ENCODE data around the gene HMCN2.
"Not testable (repeated sequence)": the region's sequence is repeated elsewhere in the genome, so short reads cannot be mapped to it uniquely, and the experiment has no call there.

The HMCN2 gene

DNA sequence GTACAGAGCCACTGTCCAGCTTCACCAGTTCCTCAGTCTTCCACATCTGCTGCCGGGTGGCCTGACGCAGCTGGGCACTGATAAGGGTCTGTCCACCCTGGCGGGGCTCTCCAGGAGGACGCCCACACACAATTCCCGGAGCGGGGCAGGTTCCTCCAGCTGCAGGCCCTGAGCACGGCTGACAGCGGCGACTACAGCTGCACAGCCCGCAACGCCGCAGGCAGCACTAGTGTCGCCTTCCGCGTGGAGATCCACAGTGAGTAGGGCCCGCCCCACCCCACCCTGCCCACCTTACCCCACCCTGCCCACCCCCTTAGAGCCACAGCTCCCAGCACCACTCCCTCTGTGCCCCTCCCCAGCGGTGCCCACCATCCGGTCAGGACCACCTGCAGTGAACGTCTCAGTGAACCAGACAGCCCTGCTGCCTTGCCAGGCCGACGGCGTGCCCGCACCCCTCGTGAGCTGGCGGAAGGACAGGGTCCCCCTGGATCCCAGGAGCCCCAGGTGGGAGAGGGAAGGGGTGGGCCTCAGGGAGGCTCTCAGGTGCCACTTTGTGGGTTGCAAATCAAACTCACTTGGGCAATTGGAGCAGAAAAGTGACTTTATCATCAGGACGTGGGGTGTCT lies 130.4 kb downstream of the HMCN2 start:
- H3K4me3 Mint-ChIP-seq: no peak overlapping the region
- no peaks in the 10 kb centered on the region for H3K4me1 Mint-ChIP-seq (ENCODE audit: low read depth in 2 of 2)
- no peak for DNase-seq
- H3K27ac Mint-ChIP-seq: no peak overlapping the region
- ATAC-seq (replicated peaks): no peak
- H3K27me3 Mint-ChIP-seq: peaks cover 7 to 37% of the 10 kb centered on the region in 2 donors
- no peaks in the 10 kb centered on the region for H3K36me3 Mint-ChIP-seq (ENCODE audit: insufficient read depth)
- H3K9me3 Mint-ChIP-seq: no peaks in the 10 kb centered on the region

DNA sequence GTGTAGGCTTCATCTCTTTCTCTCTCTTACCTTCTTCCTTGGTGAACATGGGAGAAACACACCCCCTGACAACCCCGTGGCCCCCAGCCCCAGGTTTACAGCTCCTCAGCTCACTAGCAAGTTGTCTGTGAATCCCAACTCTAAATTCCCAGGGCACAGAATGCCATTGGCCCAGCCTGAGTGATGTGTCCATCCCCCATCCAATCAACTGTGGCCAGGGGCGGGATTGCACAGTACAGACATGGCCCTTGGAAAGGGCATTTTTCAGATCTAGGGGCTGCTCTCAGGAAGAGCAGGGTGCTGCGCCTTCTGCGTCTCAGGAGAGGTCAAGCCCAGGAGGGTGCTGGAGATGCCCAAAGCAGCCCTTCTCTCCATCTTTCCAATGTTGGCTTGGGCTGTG lies 131.0 kb downstream of the HMCN2 start:
- Mint-ChIP-seq H3K27ac (no peak overlapping the region), H3K4me3 (no peak overlapping the region), H3K27me3 (peaks cover 7 to 37% of the 10 kb centered on the region in 2 donors), H3K4me1 (ENCODE audit: low read depth in 2 of 2) (no peaks in the 10 kb centered on the region), H3K9me3 (no peaks in the 10 kb centered on the region), H3K36me3 (ENCODE audit: insufficient read depth) (no peaks in the 10 kb centered on the region)
- DNase-seq: no peak
- ATAC-seq (replicated peaks): no peak

DNA sequence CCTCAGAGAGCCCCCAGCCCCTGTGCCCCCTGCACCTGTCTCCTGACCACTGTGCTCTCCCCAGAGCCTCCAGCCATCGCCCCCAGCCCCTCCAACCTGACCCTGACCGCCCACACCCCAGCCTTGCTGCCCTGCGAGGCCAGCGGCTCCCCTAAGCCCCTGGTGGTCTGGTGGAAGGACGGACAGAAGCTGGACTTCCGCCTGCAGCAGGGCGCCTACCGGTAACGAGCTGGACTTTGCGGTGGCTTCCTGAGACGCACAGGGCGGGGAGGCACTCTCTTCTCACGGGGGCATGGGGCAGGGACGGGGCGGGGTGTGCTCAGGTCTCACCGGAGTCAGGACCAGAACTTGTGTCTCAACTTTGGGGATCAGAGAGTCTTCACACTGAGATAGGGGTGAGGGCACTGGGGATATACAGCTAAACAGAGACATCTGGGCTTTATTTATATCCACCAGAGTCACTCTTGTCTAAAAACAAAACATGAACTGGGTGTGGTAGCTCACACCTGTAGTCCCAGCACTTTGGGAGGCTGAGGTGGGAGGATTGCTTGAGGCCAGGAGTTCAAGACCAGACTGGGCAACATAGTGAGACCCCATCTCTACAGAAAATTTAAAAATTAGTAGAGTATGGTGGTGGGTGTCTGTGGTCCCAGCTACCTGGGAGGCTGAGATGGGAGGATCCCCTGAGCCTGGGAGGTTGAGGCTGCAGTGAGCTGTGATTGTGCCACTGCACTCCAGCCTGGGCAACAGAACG lies 133.1 kb downstream of the HMCN2 start:
- Mint-ChIP-seq H3K27ac (peak overlapping the region in 1 of 2 donors; percentile 35), H3K4me1 (ENCODE audit: low read depth in 2 of 2) (no peaks in the 10 kb centered on the region), H3K36me3 (ENCODE audit: insufficient read depth) (no peaks in the 10 kb centered on the region), H3K4me3 (no peak overlapping the region), H3K27me3 (peaks cover 14 to 36% of the 10 kb centered on the region in 2 donors), H3K9me3 (no peaks in the 10 kb centered on the region)
- no peak for DNase-seq
- no peak for ATAC-seq (replicated peaks)

DNA sequence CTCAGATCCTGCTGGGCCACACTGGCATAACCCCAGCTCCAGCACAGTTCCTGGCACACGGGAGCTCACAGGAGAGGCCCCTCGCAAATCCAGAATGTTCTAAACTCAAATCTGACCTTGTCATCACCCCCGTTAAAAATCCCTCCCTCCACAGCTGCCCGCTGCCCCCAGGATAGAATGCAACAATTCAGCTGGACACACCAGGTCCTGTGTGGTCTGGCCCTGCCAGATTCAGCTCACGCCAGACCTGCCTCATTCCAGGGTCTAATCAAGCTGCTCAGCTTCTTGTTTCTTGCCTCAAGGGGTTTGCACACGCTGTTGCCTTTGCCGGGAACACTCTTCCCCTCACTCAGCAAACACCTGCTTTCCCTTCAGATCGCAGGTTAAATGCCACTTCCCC lies 134.2 kb downstream of the HMCN2 start:
- Mint-ChIP-seq H3K27me3 (peaks cover 14 to 43% of the 10 kb centered on the region in 2 donors), H3K27ac (no peak overlapping the region), H3K4me3 (no peak overlapping the region), H3K4me1 (ENCODE audit: low read depth in 2 of 2) (no peaks in the 10 kb centered on the region), H3K36me3 (ENCODE audit: insufficient read depth) (no peaks in the 10 kb centered on the region), H3K9me3 (no peaks in the 10 kb centered on the region)
- DNase-seq (no peak), ATAC-seq (replicated peaks) (no peak)

DNA sequence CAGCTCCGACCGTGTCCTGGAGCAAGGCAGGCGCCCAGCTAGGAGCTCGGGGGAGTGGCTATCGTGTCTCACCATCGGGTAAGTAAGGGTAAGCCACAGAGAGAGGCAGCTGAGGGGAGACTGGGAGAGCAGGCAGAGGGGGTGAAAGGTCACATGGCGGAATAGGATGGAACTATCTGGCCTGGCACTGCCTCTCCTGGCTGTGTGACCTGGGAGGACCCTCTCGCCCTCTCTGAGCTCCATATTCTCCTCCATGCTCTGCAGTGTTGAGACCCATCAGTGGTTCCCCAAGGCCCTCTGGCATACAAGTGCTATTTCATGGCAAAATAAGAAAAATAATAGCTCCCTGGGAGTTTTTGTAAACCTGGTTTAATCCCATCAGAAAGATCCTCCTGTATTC lies 135.3 kb downstream of the HMCN2 start:
- no peak overlapping the region for H3K27ac Mint-ChIP-seq
- no peaks in the 10 kb centered on the region for H3K4me1 Mint-ChIP-seq (ENCODE audit: low read depth in 2 of 2)
- ATAC-seq (replicated peaks): no peak
- H3K4me3 Mint-ChIP-seq: no peak overlapping the region
- H3K27me3 Mint-ChIP-seq: peaks cover 14 to 45% of the 10 kb centered on the region in 2 donors
- no peaks in the 10 kb centered on the region for H3K9me3 Mint-ChIP-seq
- DNase-seq: no peak
- no peaks in the 10 kb centered on the region for H3K36me3 Mint-ChIP-seq (ENCODE audit: insufficient read depth)

DNA sequence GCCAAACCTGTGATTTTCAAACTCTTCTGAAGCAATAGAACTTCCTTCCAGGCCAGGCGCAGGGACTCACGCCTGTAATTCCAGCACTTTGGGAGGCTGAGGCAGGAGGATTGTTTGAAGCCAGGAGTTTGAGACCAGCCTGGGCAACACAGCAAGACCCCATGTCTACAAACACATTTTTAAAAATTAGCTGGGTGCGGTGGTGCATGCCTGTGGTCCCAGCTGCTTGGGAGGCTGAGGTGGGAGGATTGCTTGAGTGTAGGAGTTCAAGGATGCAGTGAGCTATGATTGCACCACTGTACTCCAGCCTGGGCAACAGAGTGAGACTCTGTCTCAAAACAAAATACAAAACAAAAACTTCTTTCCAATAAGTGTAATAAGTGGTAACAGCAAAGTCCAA lies 136.2 kb downstream of the HMCN2 start:
- not testable (repeated sequence) for H3K4me3 Mint-ChIP-seq; H3K4me1 Mint-ChIP-seq (ENCODE audit: low read depth in 2 of 2); H3K9me3 Mint-ChIP-seq; H3K36me3 Mint-ChIP-seq (ENCODE audit: insufficient read depth); ATAC-seq (replicated peaks); DNase-seq
- peaks cover 14 to 41% of the 10 kb centered on the region in 2 donors for H3K27me3 Mint-ChIP-seq
- H3K27ac Mint-ChIP-seq: peak overlapping the region; percentile 27 to 30

DNA sequence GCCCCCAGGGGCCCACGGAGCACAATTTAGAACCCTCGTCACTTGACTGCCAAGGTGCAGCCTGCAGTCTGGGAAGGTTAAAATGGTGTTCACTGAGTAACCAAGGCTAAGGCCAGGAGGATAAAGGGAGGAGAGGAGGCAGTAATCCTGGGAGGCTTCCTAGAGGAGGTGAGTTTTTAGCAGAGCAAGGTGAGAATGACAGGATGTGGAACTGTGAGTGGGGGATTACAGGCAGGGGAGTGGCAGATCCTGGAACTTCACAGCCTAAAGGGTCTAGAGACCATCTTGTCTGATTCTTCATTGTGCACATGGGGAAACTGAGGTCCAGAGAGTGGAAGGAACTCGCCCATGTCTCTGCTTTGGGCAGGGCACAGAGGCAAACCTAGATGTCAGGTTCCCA lies 136.7 kb downstream of the HMCN2 start:
- ATAC-seq (replicated peaks): no peak
- DNase-seq: no peak
- Mint-ChIP-seq H3K27me3 (peaks cover 14 to 38% of the 10 kb centered on the region in 2 donors), H3K9me3 (no peaks in the 10 kb centered on the region), H3K4me3 (no peak overlapping the region), H3K27ac (peak overlapping the region; percentile 27 to 30), H3K4me1 (ENCODE audit: low read depth in 2 of 2) (no peaks in the 10 kb centered on the region), H3K36me3 (ENCODE audit: insufficient read depth) (peaks cover 2% of the 10 kb centered on the region)

DNA sequence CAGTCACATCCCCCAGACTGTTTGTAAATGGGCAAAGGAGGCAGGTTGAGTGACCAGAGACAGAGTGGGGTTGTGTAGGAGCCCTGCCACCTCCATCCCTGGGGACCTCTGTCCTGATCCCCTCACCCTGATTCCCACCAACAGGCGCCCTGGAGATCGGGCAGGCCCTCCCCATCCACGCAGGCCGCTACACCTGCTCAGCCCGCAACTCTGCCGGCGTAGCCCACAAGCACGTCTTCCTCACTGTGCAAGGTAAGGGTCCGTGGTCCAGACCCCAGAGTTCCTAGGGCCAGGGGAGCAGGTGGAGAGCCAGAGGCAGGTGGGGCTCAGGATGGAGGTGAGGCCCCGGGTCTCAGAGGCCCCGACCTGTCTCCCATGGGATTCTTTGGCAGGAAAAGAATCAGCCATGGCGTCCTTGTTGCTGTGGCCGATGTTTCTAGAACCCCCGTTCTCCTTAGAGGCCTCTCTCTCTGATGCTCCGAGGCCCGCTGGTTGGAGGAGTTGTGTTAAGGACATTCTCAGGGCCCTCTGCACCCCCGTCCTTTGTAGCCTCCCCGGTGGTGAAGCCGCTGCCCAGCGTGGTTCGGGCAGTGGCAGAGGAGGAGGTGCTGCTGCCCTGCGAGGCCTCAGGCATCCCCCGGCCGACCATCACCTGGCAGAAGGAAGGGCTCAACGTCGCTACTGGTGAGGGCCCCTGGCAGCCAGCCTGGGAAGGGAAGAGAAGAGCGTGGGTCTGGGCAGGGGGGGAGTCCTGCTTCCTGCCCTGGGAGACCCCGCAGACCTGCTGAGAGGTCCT lies 137.3 kb downstream of the HMCN2 start:
- no peaks in the 10 kb centered on the region for H3K4me1 Mint-ChIP-seq (ENCODE audit: low read depth in 2 of 2)
- H3K27ac Mint-ChIP-seq: no peak overlapping the region
- no peak overlapping the region for H3K4me3 Mint-ChIP-seq
- DNase-seq: no peak
- H3K36me3 Mint-ChIP-seq (ENCODE audit: insufficient read depth): peaks cover 2% of the 10 kb centered on the region
- peaks cover 14 to 42% of the 10 kb centered on the region in 2 donors for H3K27me3 Mint-ChIP-seq
- no peaks in the 10 kb centered on the region for H3K9me3 Mint-ChIP-seq
- no peak for ATAC-seq (replicated peaks)

DNA sequence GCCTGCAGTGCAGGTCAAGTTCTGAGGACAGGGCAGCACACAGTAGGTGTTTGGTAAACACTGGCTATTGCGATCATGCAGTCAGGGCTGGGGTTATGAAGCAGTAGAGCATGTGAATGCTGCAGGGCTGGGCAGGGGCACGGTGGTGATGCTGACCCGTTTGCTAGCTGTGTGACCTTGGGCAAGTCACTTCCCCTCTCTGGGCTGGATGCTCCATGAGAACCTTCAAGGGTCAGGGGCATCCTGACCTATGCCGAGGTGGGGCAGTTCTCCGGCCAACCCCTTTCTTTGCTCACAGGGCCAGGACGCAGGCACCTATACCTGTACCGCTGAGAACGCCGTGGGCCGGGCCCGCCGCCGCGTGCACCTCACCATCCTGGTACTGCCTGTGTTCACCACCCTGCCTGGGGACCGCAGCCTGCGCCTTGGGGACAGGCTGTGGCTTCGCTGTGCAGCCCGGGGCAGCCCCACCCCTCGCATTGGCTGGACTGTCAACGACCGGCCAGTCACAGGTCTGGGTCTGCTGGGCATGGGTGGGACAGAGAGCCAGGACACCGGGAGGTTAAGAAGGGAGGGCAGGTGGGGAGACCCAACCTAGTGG lies 140.2 kb downstream of the HMCN2 start:
- H3K27ac Mint-ChIP-seq: no peak overlapping the region
- H3K27me3 Mint-ChIP-seq: peaks cover 14 to 40% of the 10 kb centered on the region in 2 donors
- no peaks in the 10 kb centered on the region for H3K9me3 Mint-ChIP-seq
- DNase-seq (no peak), ATAC-seq (replicated peaks) (no peak)
- H3K4me3 Mint-ChIP-seq: no peak overlapping the region
- H3K4me1 Mint-ChIP-seq (ENCODE audit: low read depth in 2 of 2): no peaks in the 10 kb centered on the region
- H3K36me3 Mint-ChIP-seq (ENCODE audit: insufficient read depth): peaks cover 2% of the 10 kb centered on the region

DNA sequence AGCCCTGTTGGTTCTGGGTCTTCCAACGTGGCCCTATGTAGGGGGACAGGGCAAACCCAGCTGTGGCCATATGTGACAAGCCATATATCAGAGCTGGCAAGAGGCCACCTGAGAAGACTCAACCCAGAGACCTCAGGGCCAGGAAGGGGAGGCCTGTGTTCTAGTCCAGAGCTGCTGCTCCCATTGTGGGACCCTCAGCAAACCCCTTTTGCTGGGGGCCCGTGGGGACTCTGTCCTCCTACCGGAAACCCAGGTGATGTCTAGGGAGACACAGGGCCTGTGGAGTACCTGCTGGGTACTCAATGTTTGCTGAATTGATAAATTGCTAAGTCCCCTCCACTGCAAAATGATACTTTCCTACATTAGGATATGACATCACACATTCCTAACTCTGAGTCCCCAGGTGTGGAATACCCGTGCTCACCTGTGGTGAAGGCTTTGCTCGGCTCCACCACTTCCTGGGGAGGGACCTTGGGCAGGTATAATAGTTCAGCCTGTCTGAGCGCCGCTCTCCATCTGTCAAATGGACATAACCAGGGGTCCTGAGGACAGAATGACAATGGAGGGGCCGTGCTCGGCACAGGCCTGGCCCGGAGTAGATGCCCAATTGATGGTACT lies 140.8 kb downstream of the HMCN2 start:
- DNase-seq: no peak
- Mint-ChIP-seq H3K36me3 (ENCODE audit: insufficient read depth) (peaks cover 2% of the 10 kb centered on the region), H3K27me3 (peaks cover 14 to 40% of the 10 kb centered on the region in 2 donors), H3K27ac (no peak overlapping the region), H3K4me1 (ENCODE audit: low read depth in 2 of 2) (no peaks in the 10 kb centered on the region), H3K9me3 (no peaks in the 10 kb centered on the region), H3K4me3 (no peak overlapping the region)
- ATAC-seq (replicated peaks): no peak

DNA sequence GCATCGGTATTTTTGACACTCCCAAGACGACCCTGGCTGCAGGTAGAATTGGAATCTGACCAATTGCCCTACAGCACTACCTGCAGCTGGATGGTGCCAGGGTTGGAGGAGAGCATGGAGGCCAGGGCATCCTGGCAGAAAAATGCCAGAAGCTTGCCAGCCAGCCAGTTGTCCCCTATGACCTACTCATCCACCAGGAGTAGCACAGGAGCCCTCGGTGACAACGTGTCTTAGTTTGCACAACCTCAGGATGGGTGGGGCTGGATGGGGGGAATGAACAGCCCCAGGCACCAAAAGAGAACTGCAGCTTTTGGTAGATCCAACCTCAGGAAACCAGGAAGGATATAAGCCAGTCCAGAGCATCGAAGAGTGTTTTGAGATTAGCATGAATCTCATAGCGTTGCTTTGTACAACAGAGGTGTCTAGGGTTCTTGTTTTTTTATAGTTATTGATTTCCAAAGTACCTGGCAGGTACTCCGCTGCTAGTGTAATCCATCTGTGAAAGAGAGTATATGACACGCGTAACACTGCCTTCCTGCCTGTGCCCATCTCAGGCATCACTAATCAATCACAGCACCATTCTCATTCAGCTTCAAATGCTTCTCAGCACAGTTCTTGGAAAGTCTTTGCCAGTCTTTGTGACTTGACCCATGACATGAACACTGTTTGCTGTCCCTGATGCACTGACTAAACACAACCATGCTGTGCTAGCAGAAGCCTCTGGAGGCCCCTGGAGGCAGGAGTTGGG lies 142.5 kb downstream of the HMCN2 start:
- no peak for ATAC-seq (replicated peaks)
- H3K4me3 Mint-ChIP-seq: no peak overlapping the region

DNA sequence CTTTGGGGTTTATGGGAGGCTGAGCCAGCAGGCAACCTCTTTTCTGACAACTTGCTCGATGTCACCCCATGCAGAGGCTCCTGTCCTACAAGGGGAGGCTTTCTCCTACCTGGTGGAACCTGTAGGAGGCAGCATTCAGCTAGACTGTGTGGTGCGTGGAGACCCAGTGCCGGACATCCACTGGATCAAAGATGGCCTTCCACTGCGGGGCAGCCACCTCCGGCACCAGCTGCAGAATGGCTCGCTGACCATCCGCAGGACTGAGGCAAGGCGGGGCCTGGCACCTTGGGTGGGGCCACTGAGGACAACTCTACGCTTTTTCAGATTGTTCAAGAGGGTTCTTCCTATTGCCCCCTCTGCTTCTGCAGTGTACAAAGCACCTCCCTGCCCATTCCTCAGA lies 143.1 kb downstream of the HMCN2 start:
- ATAC-seq (replicated peaks): no peak
- Mint-ChIP-seq H3K27ac (no peak overlapping the region), H3K4me3 (no peak overlapping the region), H3K9me3 (no peaks in the 10 kb centered on the region), H3K27me3 (peaks cover 7 to 27% of the 10 kb centered on the region in 2 donors), H3K4me1 (ENCODE audit: low read depth in 2 of 2) (no peaks in the 10 kb centered on the region), H3K36me3 (ENCODE audit: insufficient read depth) (peaks cover 2% of the 10 kb centered on the region)
- no peak for DNase-seq

More for the DNA sequence above, 142.5 kb downstream of the HMCN2 start:
- DNase-seq: no peak
- no peaks in the 10 kb centered on the region for H3K4me1 Mint-ChIP-seq (ENCODE audit: low read depth in 2 of 2)
- no peaks in the 10 kb centered on the region for H3K9me3 Mint-ChIP-seq
- H3K27me3 Mint-ChIP-seq: peaks cover 3 to 27% of the 10 kb centered on the region in 2 donors
- peaks cover 2% of the 10 kb centered on the region for H3K36me3 Mint-ChIP-seq (ENCODE audit: insufficient read depth)
- H3K27ac Mint-ChIP-seq: no peak overlapping the region
